HEK293 (cell line): ENCODE measurements around the gene CARM1.

Experiments
- PBX3 ChIP-seq: sonication (generic); formaldehyde crosslinking; IDR thresholded peaks from 2 replicates; pipeline ENCODE4 v1.8.1; 2022; ENCODE audit warnings: mild to moderate bottlenecking, moderate library complexity, missing genetic modification reagents
- REST ChIP-seq: fragments of 450-650 bp; formaldehyde crosslinking; IDR thresholded peaks from 2 replicates; pipeline ENCODE4 v1.5.1; 2016; ENCODE audit warnings: missing biosample characterization, missing genetic modification characterization
- ZNF274 ChIP-seq, 2 experiments: fragments of 200-500 bp in 1 of 2; fragments of 450-650 bp in 1 of 2; sonication (Bioruptor generic) in 1 of 2; formaldehyde crosslinking in 1 of 2; IDR thresholded peaks; 2 replicates each; pipeline versions ENCODE4 v1.5.1 to v1.6.1; 2014 to 2016; ENCODE audit warnings: borderline replicate concordance in 1 of 2, inconsistent platforms in 1 of 2, low read length in 1 of 2, missing biosample characterization in 1 of 2, missing genetic modification characterization in 1 of 2
- ZNF548 ChIP-seq: fragments of 450-650 bp; formaldehyde crosslinking; IDR thresholded peaks from 2 replicates; pipeline ENCODE4 v1.5.1; 2016; ENCODE audit warnings: missing biosample characterization, missing genetic modification characterization
- ZNF660 ChIP-seq: fragments of 450-650 bp; IDR thresholded peaks from 2 replicates; pipeline ENCODE4 v1.5.1; 2018; ENCODE audit warnings: missing biosample characterization, mild to moderate bottlenecking, missing genetic modification characterization
- TF ChIP-seq, protein P1 (sequence below): fragments of 450-650 bp; formaldehyde crosslinking; IDR thresholded peaks from 2 replicates; pipeline ENCODE4 v1.5.1; 2016; ENCODE audit warnings: missing biosample characterization, missing genetic modification characterization
- TF ChIP-seq, protein P2 (sequence below): fragments of 450-650 bp; formaldehyde crosslinking; IDR thresholded peaks from 2 replicates; pipeline ENCODE4 v1.5.1; 2016; ENCODE audit warnings: missing biosample characterization, missing genetic modification characterization

GRCh38 chr19:10935371-10936059 is 64.2 kb downstream of the CARM1 start:
- TF ChIP-seq, protein P1, sequence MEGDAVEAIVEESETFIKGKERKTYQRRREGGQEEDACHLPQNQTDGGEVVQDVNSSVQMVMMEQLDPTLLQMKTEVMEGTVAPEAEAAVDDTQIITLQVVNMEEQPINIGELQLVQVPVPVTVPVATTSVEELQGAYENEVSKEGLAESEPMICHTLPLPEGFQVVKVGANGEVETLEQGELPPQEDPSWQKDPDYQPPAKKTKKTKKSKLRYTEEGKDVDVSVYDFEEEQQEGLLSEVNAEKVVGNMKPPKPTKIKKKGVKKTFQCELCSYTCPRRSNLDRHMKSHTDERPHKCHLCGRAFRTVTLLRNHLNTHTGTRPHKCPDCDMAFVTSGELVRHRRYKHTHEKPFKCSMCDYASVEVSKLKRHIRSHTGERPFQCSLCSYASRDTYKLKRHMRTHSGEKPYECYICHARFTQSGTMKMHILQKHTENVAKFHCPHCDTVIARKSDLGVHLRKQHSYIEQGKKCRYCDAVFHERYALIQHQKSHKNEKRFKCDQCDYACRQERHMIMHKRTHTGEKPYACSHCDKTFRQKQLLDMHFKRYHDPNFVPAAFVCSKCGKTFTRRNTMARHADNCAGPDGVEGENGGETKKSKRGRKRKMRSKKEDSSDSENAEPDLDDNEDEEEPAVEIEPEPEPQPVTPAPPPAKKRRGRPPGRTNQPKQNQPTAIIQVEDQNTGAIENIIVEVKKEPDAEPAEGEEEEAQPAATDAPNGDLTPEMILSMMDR: no peak
- TF ChIP-seq ZNF274 (IDR thresholded peaks at IDR 0.05; ENCODE audit: low read length) (no peak), ZNF274 (tag by site-specific recombination; IDR thresholded peaks at IDR 0.05; ENCODE audit: borderline replicate concordance) (no peak), PBX3 (no peak), ZNF660 (tag by site-specific recombination) (no peak), REST (tag by site-specific recombination) (no peak), ZNF548 (tag by site-specific recombination) (no peak)
- TF ChIP-seq, protein P2, sequence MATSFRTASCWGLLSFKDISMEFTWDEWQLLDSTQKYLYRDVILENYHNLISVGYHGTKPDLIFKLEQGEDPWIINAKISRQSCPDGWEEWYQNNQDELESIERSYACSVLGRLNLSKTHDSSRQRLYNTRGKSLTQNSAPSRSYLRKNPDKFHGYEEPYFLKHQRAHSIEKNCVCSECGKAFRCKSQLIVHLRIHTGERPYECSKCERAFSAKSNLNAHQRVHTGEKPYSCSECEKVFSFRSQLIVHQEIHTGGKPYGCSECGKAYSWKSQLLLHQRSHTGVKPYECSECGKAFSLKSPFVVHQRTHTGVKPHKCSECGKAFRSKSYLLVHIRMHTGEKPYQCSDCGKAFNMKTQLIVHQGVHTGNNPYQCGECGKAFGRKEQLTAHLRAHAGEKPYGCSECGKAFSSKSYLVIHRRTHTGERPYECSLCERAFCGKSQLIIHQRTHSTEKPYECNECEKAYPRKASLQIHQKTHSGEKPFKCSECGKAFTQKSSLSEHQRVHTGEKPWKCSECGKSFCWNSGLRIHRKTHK (tag by site-specific recombination): no peak
